ENCODE measurements around the gene SPANXA1.
"Not testable (repeated sequence)": the region's sequence is repeated elsewhere in the genome, so short reads cannot be mapped to it uniquely, and the experiment has no call there.

SPANXA1 gene

GRCh38 chrX:141584638-141585037, at the start of gene SPANXA1:
TSS of gene SPANXA1 (minus strand) at chrX:141584738. CDS start at chrX:141584678, 60 bp downstream.
- DNase-seq: not testable (repeated sequence)

- no peak for DNase-seq
Observed at GRCh38 chrX:141632124-141632523, 47.6 kb upstream of the SPANXA1 start.

GRCh38 chrX:141619336-141619735, 34.8 kb upstream of the SPANXA1 start:
- no peak for DNase-seq

- no peak for DNase-seq
Observed at GRCh38 chrX:141609111-141609510, 24.6 kb upstream of the SPANXA1 start.

- DNase-seq: not testable (repeated sequence)
Observed at GRCh38 chrX:141589408-141589807, 4.9 kb upstream of the SPANXA1 start, which contains the start of gene SPANXA2. TSS of gene SPANXA2 (plus strand) at chrX:141589708. CDS start at chrX:141589768, 60 bp downstream.

GRCh38 chrX:141542551-141542950, 42.0 kb downstream of the SPANXA1 start:
- not testable (repeated sequence) for DNase-seq
